Ectodermal cell (in vitro differentiated cells): ENCODE results near the gene MCMBP.

Source experiments
- H3K27ac ChIP-seq: 2 replicates; pipeline ENCODE4 v1.7.0; 2013; ENCODE audit warnings: mild to moderate bottlenecking, low read depth, low read length; ENCODE audit not compliant: insufficient read depth, poor library complexity, severe bottlenecking
- H3K27me3 ChIP-seq: 2 replicates; pipeline ENCODE4 v1.7.0; 2013; ENCODE audit warnings: mild to moderate bottlenecking, low read length; ENCODE audit not compliant: insufficient read depth, control insufficient read depth, poor library complexity, severe bottlenecking
- H3K36me3 ChIP-seq: one replicate; pipeline ENCODE4 v1.7.0; 2013; ENCODE audit warnings: low read length; ENCODE audit not compliant: control insufficient read depth, insufficient read depth
- H3K4me1 ChIP-seq: one replicate; pipeline ENCODE4 v1.7.0; 2013; ENCODE audit warnings: low read length; ENCODE audit not compliant: control insufficient read depth, insufficient read depth
- H3K4me3 ChIP-seq: 2 replicates; pipeline ENCODE4 v1.7.0; 2013; ENCODE audit warnings: low read depth, low read length, control low read depth; ENCODE audit not compliant: insufficient read depth
- H3K9me3 ChIP-seq: 2 replicates; pipeline ENCODE4 v1.7.0; 2013; ENCODE audit warnings: mild to moderate bottlenecking, low read length, moderate library complexity; ENCODE audit not compliant: control insufficient read depth
- WGBS, 2 experiments: methylation state at CpG; one replicate each; pipeline ENCODE4 v1.1.7; 2013; ENCODE audit warnings: missing lambda C conversion rate in 2 of 2; 5-methylcytosine and 5-hydroxymethylcytosine counted together

The MCMBP gene

DNA sequence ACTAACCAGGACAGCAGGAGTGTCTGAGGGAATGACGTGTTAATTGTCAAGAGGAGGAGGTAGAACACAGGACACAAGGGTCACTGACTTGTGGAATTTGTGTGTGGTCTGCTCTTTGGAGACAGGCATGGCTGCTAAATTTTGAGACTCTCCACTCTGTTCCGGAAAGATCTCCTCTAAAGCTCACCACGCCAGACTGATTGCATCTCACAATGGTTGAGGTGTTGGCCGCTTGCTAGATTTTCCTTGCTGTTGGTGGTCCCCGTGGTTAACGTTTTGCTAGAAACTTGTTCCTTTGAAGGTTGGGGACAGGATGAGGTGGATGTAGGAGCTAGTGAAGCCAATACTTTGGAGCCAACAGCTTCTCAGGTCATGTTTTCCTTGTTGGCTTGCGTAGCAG, 57.0 kb downstream of the MCMBP start:
- Histone ChIP-seq H3K36me3 (no peaks in the 10 kb centered on the region), H3K27me3 (no peaks in the 10 kb centered on the region), H3K4me3 (no peak overlapping the region), H3K9me3 (no peaks in the 10 kb centered on the region), H3K4me1 (no peaks in the 10 kb centered on the region), H3K27ac (no peak overlapping the region)
- 93 to 97% methylated on average over 7 of the region's 7 CpGs for WGBS, 2 experiments

DNA sequence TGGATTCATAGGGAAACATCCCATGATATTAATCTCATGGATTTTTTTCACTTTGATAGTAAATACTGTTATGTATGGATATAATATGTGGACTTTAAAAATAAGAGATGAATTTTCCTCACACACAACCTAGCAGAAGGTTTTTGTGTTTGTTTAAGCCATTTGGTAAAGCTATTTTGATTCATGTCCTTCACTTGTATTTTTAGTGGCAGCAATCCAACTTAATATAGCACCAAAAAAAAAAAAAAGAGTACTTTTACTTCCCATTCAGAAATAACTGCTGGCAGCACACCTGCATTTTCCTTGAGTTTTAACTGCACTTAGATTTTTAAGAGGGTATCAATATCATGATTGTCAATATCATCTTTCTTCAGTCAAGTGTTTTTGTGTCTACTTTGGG, 60.0 kb downstream of the MCMBP start:
- Histone ChIP-seq H3K4me3 (no peak overlapping the region), H3K36me3 (no peaks in the 10 kb centered on the region), H3K9me3 (no peaks in the 10 kb centered on the region), H3K27ac (no peak overlapping the region), H3K27me3 (no peaks in the 10 kb centered on the region), H3K4me1 (no peaks in the 10 kb centered on the region)

DNA sequence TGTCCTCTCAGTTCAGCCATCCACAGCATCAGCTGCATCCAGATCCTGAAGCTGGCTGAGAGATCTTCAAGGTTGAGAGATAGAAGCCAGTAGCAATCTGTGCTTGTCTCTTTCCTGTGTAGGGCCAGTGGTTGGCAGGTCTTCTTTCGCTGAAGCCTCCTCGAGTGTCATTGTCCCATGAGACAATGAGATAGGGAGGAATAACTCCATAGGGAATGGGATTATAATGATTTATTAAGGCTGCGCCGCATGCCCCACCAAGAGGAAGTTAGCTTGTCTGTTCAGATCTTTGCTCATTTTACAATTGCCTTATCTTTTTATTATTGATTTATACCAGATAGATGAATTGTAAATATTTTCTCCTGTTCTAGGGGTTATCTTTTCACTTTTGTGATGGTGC, 61.5 kb downstream of the MCMBP start:
- Histone ChIP-seq H3K27me3 (no peaks in the 10 kb centered on the region), H3K36me3 (no peaks in the 10 kb centered on the region), H3K4me3 (no peak overlapping the region), H3K9me3 (no peaks in the 10 kb centered on the region), H3K4me1 (no peaks in the 10 kb centered on the region), H3K27ac (no peak overlapping the region)
- 80 to 91% methylated on average over 2 to 4 of the region's 4 CpGs for WGBS, 2 experiments

DNA sequence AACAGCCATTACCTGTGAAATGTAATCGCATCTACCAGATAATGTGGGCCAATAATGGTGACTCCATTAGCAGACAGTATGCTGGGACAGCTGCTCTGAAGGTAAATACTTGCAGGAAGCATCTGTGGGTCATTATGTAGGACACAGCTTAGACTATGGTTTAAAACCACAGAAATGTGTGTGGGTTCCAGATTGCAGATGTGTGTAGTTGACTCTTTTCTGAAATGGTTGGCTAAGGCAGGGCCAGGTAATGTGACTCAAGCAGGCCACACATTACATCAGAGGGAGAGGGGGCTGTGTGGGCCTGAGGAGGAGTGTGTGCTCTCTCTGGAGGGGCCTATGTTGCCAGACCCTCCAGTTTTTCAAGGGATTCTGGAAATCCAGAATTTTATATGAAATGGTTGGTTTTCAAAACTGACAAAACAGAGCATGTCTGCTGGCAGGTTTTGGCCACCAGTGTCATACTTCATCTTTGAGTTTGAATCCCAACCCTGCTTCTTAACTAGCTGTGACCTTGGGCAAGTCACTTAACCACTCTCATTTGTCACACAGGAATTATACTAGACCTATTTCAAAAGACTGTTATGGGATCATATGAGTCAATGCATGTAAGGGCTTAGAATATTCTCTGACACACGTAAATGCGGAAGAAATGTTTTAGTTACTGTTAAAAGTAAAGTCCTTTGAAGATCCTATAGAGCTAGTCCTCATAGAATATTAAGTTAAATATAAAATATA, 64.5 kb downstream of the MCMBP start:
- no peaks in the 10 kb centered on the region for H3K4me1 ChIP-seq
- no peaks in the 10 kb centered on the region for H3K9me3 ChIP-seq
- WGBS, 2 experiments = 90 to 98% methylated on average over 1 to 3 of the region's 3 CpGs
- H3K36me3 ChIP-seq = no peaks in the 10 kb centered on the region
- no peak overlapping the region for H3K27ac ChIP-seq
- H3K4me3 ChIP-seq = no peak overlapping the region
- H3K27me3 ChIP-seq = no peaks in the 10 kb centered on the region

DNA sequence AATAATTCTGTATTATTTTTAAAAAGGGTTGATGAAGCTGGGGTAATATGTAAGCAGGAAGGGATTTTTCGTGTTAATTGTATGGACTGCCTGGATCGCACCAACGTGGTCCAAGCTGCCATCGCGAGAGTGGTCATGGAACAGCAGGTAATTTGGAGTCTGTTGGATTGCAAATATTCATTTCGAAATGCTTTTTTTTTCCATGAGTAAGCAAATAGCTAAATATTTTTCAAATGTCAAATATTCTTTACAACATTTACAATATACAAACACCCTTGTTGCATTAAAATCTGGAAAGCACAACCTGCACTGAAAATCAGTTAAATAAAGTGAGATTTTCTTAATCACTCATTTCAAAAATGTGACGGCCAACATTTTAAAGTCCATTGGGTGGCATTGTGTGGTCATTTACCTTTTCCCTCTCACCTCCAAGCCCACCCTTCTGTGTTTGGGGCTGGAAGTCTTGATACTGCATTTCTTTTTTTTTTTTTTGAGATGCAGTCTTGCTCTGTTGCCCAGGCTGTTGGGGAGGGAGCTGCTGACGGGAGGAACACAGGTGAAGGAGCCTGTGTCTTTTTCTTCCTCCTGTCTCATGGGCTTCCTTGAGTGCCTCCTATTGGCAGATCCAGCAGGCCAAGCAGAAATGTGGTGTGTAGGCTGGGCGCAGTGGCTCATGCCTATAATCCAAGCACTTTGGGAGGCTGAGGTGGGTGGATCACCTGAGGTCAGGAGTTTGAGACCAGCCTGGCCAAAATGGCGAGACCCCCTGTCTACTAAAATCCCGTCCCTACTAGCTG, 66.1 kb downstream of the MCMBP start:
- Histone ChIP-seq H3K9me3 (no peaks in the 10 kb centered on the region), H3K27me3 (no peaks in the 10 kb centered on the region), H3K4me1 (no peaks in the 10 kb centered on the region), H3K36me3 (no peaks in the 10 kb centered on the region), H3K4me3 (no peak overlapping the region), H3K27ac (no peak overlapping the region)
- 90 to 94% methylated on average over 10 to 11 of the region's 11 CpGs for WGBS, 2 experiments

DNA sequence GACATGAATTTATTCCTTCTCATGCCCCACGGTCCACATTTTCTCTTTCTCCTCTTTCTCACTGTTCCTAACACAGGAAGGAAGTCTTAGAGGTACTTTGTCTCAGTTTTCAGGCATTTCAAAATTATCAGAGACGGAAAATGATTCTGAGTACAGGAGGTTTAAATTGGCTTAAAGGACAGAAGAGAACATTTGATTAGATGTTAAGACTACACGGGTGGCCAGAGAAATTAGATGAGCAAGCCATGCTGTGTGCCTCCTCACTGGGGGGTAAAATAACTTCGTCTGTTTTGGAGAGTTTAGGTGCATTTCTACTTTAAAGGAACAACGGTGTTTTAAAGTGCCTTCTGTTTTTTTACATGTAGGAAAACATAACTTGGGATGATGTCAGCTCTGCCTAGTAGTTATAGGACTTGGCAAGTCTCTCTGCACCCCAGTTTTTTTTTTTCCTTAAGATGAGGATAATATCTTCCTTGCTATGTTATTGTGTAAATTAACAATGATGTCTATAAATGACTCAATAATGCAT, 66.9 kb downstream of the MCMBP start:
- H3K4me1 ChIP-seq = no peaks in the 10 kb centered on the region
- H3K27me3 ChIP-seq = no peaks in the 10 kb centered on the region
- 91% methylated on average over 5 of the region's 5 CpGs for WGBS, 2 experiments
- no peak overlapping the region for H3K27ac ChIP-seq
- H3K36me3 ChIP-seq = no peaks in the 10 kb centered on the region
- H3K9me3 ChIP-seq = no peaks in the 10 kb centered on the region
- H3K4me3 ChIP-seq = no peak overlapping the region

DNA sequence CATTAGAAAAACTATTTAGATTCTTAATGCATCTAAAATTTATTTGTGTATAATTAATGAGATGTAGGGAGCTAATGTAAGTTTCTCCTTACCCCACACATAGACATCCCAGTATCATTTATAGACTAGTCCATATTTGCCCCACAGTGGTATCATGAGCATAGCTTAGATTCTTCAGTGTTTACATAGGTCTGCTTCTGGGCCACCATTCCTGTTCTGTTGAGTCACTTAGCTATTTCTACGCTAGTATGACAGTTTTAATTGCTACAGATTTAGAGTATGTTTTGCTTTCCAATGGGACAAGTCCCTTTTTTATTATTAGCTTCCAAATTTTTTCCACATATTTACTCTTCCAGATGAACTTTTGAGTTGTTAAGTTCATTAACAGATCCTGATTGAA, 69.4 kb downstream of the MCMBP start:
- Histone ChIP-seq H3K27me3 (no peaks in the 10 kb centered on the region), H3K4me1 (no peaks in the 10 kb centered on the region), H3K27ac (no peak overlapping the region), H3K4me3 (no peak overlapping the region), H3K9me3 (no peaks in the 10 kb centered on the region), H3K36me3 (no peaks in the 10 kb centered on the region)
- WGBS, 2 experiments = 94 to 100% methylated on average over 1 of the region's 1 CpG

DNA sequence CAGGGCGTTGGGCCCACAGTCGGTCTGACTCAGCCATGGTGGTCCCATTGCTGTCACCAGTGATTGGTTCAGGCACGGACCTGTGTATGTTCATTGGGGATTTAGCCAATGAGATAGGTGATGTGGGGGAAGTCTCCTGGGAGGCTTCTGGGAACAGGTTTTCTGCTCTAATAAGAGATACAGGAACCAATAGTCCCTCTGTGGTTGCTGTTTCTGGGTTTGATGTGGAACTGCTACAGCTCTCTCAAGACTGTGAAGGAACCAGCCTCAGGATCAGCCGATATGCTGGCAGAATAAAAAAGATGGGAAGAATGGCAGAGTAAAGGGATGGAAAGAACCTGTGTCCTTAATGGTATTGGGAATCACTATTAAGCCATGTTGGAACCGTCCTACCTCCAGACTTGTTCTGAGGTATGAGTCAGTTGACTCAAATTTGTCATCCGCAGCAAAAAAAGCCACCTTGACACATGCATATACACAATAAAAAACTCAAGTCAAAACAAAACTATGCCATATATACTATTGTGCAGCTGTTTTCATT, 70.6 kb downstream of the MCMBP start:
- Histone ChIP-seq H3K27me3 (no peaks in the 10 kb centered on the region), H3K4me3 (no peak overlapping the region), H3K9me3 (no peaks in the 10 kb centered on the region), H3K27ac (no peak overlapping the region), H3K36me3 (no peaks in the 10 kb centered on the region), H3K4me1 (no peaks in the 10 kb centered on the region)
- WGBS, 2 experiments = 92 to 95% methylated on average over 6 of the region's 6 CpGs

DNA sequence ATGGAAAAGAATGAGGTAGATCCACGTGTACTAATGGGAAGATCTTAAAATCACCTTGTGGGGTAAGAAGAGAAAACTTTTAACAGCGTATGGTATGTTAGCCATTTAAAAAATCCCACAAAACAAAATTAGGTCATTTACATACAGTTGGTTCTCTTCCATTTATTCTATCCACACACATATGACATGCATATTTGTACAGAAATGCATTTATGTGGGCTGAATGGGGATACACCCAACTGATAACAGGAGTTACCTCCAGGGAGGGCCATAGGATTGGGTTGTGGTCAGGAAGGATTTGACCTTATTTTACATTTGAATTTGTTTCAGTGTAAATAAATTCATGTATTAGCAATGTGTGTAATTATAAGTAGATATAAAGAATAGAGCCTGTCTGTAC, 71.5 kb downstream of the MCMBP start:
- no peaks in the 10 kb centered on the region for H3K27me3 ChIP-seq
- no peaks in the 10 kb centered on the region for H3K4me1 ChIP-seq
- H3K4me3 ChIP-seq = no peak overlapping the region
- peaks cover 5% of the 10 kb centered on the region for H3K36me3 ChIP-seq
- H3K27ac ChIP-seq = no peak overlapping the region
- 92 to 100% methylated on average over 2 of the region's 2 CpGs for WGBS, 2 experiments
- no peaks in the 10 kb centered on the region for H3K9me3 ChIP-seq

DNA sequence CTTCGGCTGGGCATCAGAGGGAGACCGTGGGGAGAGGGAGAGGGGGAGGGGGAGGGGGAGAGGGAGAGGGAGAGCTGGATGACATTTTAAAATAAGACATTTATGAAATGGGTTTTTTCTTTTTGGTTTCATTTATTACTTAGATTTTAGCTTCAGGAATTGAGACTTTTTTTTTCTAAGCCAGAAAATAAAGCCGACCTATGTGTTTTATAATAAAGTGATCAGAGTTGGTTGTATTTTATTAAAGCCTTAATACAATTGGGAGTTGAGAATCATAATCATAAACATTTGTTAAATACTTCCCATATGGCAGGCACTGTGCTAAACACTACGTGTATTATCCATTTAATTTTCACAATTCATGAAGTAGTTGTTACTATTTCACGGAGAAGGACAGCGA, 76.6 kb downstream of the MCMBP start:
- Histone ChIP-seq H3K27me3 (no peaks in the 10 kb centered on the region), H3K4me1 (no peaks in the 10 kb centered on the region), H3K4me3 (no peak overlapping the region), H3K36me3 (peaks cover 5% of the 10 kb centered on the region), H3K27ac (no peak overlapping the region), H3K9me3 (no peaks in the 10 kb centered on the region)
- 89 to 98% methylated on average over 3 to 5 of the region's 6 CpGs for WGBS, 2 experiments
